GM18505 (cell line): Measurements from ENCODE around the gene PLRG1.

Experiments
- ATAC-seq: cut with Tn5 transposase; IDR thresholded peaks from one replicate; pipeline ENCODE4 v1.9.1; 2021; ENCODE audit not compliant: unreplicated experiment
- POLR2A ChIP-seq: IDR thresholded peaks from 4 replicates; pipeline ENCODE4 v1.6.1; 2011; ENCODE audit warnings: borderline replicate concordance; ENCODE audit not compliant: insufficient read depth, insufficient read length; ENCODE audit errors: extremely low read depth

Gene PLRG1

DNA sequence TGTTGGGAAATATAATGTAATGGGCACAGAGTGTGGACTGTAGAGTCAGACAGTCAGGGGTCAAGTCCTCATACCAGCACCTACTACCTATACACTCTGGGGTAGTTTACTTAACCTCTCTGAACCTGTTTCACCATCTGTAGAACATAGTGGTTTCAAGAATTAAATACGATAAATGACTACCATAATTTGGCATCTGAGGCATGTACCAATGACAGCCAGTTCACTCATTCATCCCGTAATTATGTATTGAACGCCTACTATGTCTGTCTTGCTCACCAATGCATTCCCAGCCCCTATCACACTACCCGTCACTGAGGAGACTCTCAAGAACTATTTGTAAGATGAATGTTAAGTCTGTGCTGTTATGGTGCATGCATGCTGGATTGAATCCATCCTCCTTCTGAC lies 10.6 kb upstream of the PLRG1 start:
- ATAC-seq: no peak
- no peak for TF ChIP-seq POLR2A

DNA sequence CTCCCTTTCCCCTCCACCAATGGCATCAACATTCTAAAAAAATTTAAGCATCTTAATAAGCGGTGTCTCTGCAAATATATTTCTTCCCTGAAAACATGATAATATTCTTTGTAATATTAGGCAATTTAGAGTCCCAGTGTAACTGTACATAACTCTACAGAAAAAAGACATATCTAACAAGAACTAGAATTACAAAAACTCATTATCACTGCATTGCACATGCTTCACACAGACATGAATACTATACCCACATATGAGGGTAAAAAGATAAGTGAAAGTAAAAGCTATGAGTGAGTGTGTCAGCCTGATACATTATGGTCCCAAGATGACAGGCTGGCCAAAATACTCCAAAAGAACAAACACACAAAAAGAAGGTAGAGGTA lies 10.2 kb upstream of the PLRG1 start:
- no peak for ATAC-seq

GRCh38 chr4:154559494-154560418 lies 9.6 kb upstream of the PLRG1 start:
- no peak for TF ChIP-seq POLR2A
- peak; percentile 79 for ATAC-seq

More for the DNA sequence above, 10.2 kb upstream of the PLRG1 start:
- no peak for TF ChIP-seq POLR2A

DNA sequence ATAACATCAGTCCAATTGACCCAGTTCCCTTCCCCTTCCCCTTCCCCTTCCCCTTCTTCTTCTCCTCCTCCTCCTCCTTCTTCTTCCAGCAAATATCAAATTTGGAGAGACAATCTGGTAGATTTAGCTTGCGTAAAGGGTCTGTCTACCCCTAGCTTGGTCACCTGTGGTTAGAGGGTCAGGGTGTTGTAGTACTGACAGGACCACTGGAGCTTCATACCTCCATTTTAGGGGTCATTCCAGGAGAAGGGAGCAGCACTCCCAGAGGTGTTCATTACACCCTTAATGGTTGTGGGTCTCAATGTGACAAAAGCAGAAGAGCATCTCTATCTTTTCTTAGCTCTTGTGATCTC lies 8.9 kb upstream of the PLRG1 start:
- TF ChIP-seq POLR2A: no peak
- ATAC-seq: peak; percentile 31

DNA sequence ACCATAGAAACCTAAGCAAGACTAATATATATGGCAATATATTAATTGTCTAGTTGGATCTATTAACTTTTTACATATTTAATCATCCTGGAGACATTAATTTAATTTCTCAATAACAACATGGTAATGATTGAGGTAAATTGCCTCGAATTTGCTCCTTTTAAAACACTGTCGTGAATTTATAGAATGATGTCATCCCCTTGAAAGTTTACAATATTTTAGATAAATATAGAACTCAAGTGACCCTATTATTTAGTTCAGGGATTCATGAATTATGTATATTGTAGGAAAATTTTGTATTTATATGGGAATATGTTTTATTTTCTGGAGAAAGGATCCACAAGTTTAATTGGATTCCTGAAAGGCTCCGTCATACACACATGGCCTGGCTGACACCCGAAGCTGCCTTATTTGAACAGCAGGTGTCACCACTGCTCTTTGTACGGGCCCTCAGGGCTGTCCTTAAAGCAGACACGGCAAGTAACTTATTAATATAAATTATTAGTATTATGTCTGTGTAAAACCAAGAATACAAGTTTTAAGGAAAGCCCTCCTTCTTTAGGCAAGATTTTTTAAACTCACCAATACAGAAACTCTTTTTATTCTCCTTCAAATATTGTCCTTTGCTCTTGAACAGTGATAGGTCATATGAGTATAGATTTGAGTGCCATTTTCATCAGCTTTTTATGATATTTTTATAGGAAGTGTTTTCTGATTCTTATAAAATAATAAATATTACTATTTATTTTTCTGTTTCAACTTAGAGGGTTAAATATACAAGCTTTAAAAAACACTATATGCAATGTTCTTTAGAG lies 1.9 kb upstream of the PLRG1 start:
- peak; percentile 48 for ATAC-seq
- no peak for TF ChIP-seq POLR2A

DNA sequence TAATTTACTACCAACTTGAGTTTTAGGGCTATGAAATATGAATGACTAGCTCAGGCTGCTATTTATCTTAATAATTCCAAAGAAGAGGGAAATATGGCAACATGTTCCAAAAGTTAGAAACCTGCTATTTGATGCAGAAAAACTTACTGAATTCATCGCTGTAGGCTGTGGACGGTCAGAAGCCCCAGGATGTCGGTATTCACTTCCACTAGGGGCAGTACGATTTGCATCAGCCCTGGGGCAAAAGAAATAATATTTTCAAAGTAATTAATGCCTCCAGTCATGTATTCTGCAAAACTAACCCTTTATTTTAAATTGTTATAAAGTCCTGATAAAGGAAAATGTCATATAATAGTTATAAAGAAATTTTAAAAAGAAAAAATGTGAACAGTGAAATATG lies 4.5 kb downstream of the PLRG1 start:
- TF ChIP-seq POLR2A: no peak
- ATAC-seq: no peak

GRCh38 chr4:154542271-154542879 lies 7.8 kb downstream of the PLRG1 start:
- TF ChIP-seq POLR2A: no peak
- ATAC-seq: no peak

GRCh38 chr4:154534296-154534695 lies 15.9 kb downstream of the PLRG1 start:
- no peak for ATAC-seq
- no peak for TF ChIP-seq POLR2A

DNA sequence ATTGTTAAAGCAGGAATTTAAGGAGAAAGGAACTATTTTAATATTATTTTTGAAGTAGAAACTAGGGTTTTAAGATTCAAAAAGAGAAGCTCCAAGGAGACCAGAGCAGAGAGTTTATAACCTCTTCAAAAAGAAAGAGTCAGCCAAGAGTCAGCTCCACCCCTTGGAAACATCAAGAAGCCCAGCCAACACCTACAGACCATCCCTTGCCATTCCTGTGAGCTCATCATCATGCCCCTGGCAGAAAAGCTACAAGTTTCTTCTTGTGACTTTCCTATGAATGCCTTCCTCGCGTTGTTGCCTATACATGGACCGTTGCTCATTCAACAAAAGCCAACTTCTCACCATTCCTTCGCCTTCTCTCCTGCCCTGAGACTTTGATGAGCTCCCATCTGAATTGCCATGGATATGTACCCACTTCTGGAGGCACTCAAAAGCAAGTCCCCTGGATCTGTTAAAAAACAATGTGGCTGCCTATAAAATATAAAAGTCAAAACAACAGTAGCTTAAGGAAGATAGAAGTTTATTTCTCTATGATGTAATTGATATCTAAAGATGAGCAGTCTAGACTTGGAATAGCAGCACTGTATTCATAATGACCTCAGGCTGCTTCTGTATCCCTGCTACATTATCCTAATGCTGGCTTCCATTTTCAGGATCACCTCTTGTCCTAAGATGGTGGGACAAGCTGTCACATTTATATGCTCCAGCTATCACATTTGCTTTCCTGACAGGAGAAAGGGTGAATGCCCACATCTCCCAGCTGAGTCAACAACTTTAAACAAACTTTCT lies 20.3 kb downstream of the PLRG1 start:
- no peak for TF ChIP-seq POLR2A
- ATAC-seq: no peak

DNA sequence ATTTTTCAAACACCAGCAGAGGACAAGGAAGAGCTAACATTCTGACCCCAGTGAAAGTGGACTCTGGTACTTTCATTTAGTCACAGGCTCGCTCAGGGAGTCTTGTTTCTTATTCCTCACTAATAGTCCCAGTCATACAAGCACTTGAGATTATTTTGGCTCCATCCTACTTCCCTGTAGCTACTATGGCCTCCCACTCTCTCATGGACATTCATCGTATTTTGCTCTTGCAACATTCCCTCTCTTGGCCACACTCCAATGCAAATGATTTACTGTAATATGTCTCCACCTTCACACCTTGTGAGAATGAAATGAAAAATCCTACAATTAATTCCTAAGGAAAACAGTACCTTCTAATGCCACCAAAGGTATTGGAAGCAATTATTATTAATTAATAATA lies 21.3 kb downstream of the PLRG1 start:
- no peak for ATAC-seq
- TF ChIP-seq POLR2A: no peak

- ATAC-seq: no peak
- no peak for TF ChIP-seq POLR2A
These were observed 22.9 kb downstream of the PLRG1 start for GRCh38 chr4:154527308-154527707.

GRCh38 chr4:154526151-154526550 lies 24.0 kb downstream of the PLRG1 start:
- no peak for TF ChIP-seq POLR2A
- ATAC-seq: no peak

- ATAC-seq: no peak
- TF ChIP-seq POLR2A: no peak
These were observed 28.6 kb downstream of the PLRG1 start for GRCh38 chr4:154521607-154522006.

- ATAC-seq: no peak
- no peak for TF ChIP-seq POLR2A
These were observed 31.0 kb downstream of the PLRG1 start for GRCh38 chr4:154519214-154519613.

DNA sequence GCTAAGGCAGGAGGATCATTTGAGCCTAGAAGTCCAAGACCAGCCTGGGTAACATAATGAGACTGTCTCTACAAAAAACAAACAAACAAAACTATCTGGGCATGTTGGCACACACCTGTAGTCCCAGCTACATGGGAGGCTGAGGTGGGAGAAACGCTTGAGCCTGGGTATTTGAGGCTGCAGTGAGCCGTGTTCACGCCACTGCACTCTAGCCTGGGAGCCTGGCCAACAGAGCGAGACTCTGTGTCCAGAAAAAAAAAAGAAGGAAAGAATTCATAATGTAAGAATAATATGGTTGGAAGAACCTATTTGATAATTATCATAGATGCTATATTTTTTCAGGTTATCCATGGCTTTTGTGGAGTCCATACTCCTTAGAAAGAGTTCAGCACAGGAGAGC lies 32.6 kb downstream of the PLRG1 start:
- TF ChIP-seq POLR2A: no peak
- no peak for ATAC-seq
